ENCODE measurements around the gene IGFLR1.
A peak's percentile ranks its signal among the peaks of the same experiment; 100 is the strongest.

IGFLR1 gene, protein sequence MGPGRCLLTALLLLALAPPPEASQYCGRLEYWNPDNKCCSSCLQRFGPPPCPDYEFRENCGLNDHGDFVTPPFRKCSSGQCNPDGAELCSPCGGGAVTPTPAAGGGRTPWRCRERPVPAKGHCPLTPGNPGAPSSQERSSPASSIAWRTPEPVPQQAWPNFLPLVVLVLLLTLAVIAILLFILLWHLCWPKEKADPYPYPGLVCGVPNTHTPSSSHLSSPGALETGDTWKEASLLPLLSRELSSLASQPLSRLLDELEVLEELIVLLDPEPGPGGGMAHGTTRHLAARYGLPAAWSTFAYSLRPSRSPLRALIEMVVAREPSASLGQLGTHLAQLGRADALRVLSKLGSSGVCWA

DNA sequence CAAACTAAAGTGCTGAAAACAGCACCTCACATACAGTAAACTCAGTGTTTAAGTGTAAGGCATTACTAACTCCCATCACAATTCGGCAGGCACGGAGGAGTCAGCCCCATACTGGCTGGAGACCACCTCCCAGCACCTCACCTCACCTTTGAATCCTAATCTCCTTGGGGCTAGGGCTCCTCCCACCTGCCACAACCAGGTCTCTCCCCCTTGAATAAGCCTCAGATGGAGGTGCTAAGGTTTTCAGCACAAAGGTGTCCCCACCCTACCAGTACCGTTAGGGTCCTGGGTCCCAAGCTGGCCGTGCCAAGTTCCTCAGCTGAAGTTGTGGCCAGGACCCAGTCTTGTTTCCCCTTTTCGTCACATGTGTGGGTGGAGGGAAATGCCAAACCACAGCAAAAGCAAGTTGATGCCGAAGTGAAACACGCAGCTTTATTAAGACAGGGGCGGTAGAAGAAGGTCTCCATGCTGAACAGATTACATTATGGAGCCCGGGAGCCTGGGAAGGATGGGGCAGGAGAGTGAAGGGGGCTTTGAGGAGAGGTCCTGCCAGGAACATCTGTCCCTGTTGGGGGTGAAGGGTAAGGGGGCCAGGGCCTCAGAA lies at the start of gene IGFLR1:
IGFLR1 (minus strand) TSS at position 332 of the 604 bp plus-strand sequence. CDS start 1,272 bp downstream, outside the sequence.
- DNase-seq (ENCODE audit: low read depth in 3 of 3) = peak in 1 of 3 donors; percentile 75

DNA sequence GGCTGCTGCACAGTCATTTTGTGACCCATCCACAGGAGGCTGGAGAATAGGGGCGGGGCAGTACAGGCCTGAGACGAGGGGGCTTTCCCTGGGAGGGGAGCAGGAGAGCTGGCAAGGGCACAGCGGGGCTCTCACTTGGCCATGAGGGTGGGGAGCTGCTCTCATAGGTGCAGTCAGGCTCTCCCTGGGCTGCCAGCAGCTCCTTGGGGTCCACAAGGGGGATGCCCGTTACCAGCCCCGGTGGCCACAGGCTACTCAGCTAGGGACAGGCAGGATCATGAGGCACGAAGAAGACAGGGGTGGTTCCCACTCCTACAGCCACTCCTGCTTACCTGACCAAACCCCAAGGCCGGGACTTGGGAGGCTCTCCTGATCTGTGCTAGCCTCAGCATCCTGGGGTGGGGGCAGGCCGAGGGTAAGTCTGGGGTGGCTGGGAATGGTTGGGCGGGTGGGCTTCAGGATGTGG lies 49.6 kb upstream of the IGFLR1 start:
- DNase-seq (ENCODE audit: low read depth in 3 of 3) = no peak

DNA sequence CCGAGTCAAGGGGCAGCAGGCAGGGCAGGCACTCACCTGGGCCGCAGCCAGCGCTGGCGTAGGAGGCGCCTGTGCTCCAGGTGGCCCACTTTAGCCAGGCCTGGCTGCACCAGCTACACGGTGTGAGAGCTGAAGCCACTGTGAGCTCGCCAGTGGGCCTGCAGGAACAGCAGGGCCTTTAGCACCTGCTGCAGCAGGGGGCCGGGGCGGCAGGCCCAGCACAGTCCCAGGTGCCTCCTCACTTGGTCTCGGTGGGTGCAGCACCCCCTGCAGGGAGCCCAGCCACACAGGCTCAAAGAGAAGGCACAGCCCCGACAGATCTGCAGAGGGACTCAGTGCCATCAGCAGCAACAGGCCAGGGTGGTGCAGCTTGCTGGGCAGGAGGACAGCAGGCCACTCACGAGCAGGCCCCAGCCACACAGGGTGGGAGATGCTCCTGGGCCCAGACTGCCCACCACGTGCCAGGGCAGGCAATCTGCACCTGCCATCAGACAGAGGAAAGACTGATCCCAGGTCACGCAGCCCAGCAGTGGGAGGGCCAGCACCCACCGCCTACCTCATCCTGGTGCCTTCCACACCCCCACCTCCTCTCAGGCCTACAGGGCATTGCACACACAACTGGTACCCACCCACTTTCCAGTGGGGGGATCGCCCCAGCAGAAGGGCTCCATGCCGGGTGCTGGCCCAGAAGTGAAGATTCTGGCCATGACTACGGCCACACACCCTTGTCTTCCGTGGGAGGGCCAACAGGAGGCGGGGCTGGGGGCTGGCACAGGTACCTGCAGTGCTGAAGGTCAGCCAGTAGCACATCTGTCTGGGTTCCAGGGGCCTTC lies 48.9 kb upstream of the IGFLR1 start:
- no peak for DNase-seq (ENCODE audit: low read depth in 3 of 3)

DNA sequence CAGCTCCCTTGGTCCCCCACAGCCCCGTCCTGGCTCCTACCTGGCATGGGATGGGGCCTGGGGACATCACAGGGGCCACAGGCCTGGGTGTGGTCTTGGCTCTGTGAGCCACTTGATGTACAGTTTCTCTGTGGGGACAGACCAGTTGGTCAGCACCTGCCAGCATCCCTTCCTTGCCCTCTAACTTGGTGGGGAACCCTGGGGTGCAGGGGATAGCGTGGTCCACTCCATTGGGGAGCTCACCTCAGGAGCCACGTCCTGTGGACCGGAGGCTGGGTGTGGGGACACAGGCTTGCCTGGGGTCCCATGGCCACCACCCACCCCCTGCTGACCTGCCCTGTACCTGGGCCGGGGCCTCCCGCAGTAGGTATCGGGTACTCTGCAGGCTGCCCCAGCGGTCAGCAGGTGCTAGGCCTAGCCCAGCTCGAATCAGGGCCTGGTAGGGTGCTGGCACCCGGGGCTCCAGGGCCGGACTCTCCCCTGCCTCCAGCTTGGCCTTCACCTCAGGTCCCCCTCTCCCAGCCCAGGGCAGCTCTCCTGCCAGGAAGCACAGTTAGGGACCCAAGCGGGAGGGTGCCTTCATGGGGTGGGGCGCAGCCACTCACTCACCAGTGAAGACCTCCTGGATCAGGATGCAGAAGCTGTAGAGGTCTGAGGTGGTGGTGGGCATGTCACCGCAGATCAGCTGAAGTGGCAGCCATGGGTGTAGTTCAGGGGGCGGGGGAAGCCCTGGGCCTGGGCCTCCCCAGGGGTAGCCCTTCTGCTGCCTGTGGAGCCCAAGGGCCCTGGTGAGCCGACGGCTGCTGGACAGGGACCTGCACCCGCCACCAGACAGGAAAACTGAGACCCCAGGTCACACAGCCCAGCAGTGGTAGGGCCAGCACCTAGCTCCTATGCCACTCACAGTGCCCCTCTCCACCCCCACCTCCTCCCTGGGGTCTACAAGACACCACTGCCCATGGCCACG lies 48.0 kb upstream of the IGFLR1 start:
- no peak for DNase-seq (ENCODE audit: low read depth in 3 of 3)

DNA sequence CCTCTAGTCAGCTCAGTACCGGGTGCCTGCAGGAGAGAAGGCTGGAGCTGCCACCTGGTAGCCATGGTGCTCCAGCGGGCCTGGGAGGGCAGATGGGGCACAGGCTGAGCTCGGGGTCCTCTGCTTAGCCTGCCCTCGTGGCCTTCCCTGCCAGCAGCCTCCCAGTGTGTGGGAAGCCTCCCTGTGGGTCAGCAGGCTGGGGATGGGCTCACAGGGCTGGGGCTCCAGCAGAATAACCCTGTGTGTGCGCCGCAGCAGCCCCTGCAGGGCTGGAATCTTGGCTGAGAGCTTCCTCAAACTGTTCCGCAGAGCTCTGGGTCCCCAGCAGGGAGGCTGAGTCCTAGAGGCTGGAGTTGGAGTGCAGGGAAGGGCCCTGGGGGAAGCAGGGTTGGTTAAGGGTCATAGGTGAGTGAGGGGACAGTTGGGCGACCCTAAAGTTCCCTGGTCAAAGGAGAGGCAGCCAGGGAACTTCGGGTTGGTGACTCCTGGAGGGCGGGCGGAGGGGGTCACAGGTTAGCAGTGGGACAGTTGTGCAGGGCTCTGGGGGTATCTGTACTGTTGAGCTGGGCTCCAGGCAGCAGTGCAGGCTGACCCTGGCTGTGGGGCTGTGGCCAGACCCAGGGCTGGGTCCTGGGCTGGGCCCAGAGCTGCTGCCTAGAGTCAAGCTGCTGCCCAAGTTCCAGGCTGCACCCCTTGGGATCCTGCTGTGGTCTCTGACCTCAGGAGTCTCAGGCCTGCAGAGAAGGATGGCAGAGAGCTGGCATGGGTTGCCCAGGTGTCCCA lies 47.1 kb upstream of the IGFLR1 start:
- no peak for DNase-seq (ENCODE audit: low read depth in 3 of 3)

DNA sequence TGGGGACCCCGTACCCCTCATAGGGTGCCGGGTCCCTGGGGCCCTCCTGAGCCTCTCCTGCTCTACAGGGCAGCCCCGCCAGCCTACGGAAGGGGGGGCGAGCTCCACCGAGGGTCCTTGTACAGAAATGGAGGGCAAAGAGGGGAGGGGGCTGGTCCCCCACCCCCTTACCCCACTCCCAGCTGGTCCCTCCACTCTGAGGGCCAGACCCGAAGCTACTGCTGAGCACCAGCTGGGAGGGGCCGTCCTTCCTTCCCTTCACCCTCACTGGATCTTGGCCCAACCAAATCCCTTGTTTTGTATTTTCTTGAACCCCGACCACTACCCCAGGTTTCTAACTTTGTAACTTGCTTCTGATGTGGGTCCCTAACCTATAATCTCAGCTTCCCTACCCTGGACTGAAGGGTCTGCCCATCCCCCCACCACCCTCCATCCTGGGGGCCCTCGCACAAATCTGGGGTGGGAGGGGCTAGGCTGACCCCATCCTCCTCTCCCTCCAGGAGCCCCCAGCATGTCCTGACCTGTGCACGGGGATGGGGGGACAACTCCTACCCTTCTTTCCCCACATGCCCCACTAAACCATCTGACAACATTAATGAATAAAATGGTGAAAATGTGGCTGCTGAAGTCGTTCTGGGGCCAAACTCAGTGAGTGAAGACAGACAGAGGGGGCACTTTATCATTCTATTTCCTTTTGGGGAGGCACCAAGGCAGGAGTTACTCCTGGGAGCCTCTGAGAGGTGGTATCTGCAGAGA lies 46.1 kb upstream of the IGFLR1 start:
- no peak for DNase-seq (ENCODE audit: low read depth in 3 of 3)

DNA sequence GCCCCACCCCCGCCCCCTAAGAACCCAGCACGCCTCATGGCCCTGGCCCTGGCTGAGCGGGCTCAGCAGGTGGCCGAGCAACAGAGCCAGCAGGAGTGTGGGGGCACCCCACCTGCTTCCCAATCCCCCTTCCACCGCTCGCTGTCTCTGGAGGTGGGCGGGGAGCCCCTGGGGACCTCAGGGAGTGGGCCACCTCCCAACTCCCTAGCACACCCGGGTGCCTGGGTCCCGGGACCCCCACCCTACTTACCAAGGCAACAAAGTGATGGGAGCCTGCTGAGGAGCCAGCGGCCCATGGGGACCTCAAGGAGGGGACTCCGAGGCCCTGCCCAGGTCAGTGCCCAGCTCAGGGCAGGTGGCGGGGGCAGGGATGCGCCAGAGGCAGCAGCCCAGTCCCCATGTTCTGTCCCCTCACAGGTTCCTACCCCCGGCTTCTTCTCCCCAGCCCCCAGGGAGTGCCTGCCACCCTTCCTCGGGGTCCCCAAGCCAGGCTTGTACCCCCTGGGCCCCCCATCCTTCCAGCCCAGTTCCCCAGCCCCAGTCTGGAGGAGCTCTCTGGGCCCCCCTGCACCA lies 45.1 kb upstream of the IGFLR1 start:
- no peak for DNase-seq (ENCODE audit: low read depth in 3 of 3)

DNA sequence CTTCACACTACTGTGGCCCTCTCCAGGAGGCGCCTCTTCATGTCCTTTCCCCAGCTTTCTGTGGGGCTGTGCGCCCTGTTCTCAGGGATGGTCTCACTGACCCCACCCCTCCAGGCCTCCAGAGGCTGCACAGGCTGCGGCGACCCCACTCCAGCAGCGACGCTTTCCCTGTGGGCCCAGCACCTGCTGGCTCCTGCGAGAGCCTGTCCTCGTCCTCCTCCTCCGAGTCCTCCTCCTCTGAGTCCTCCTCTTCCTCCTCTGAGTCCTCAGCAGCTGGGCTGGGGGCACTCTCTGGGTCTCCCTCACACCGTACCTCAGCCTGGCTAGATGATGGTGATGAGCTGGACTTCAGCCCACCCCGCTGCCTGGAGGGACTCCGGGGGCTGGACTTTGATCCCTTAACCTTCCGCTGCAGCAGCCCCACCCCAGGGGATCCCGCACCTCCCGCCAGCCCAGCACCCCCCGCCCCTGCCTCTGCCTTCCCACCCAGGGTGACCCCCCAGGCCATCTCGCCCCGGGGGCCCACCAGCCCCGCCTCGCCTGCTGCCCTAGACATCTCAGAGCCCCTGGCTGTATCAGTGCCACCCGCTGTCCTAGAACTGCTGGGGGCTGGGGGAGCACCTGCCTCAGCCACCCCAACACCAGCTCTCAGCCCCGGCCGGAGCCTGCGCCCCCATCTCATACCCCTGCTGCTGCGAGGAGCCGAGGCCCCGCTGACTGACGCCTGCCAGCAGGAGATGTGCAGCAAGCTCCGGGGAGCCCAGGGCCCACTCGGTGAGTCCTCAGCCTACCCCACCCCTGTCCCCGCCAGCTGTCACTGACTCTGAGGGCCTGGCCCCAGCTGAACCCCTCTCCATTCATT lies 44.3 kb upstream of the IGFLR1 start:
- no peak for DNase-seq (ENCODE audit: low read depth in 3 of 3)

DNA sequence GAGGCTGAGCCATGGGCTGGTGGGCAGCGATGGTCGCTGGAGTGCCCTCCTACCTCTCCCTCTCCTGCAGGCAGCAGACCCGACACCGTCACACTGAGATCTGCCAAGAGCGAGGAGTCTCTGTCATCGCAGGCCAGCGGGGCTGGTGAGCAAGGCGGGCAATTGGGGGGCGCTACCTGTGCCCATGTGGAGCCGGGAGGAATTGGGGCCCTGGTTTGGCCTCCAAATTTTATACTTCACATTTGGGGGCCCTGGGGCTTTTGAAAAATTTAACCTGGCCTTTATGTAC lies 43.0 kb upstream of the IGFLR1 start:
- no peak for DNase-seq (ENCODE audit: low read depth in 3 of 3)

DNA sequence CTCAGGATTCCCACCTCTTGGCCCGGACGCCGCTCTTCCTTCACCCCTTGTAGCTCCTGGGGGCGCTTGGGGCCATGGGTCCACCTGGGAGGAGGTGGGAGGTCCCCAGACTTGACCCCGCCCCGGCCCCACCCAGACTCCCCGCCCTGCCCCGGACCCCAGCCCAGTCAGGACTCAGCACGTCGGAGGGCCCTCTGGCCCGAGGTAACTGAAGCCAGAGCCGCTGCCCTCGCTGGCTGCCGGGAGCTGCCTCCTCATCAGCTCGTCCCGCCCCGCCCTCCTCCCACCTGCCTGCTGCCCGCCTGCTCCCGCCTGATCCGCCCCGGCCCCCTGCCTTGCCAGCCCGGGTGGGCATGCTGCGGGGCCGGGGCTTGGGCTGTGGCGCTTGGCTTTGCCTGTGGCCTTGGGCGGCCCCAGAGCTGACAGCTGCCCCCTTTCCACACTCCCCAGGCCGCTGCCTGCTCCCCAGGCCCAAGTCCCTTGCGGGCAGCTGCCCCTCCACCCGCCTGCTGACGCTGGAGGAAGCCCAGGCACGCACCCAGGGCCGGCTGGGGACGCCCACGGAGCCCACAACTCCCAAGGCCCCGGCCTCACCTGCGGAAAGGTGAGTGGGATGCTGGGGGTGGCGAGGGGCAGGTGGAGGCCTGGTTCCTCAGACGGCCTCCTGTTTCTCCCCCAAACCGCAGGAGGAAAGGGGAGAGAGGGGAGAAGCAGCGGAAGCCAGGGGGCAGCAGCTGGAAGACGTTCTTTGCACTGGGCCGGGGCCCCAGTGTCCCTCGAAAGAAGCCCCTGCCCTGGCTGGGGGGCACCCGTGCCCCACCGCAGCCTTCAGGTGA lies 42.5 kb upstream of the IGFLR1 start:
- no peak for DNase-seq (ENCODE audit: low read depth in 3 of 3)

DNA sequence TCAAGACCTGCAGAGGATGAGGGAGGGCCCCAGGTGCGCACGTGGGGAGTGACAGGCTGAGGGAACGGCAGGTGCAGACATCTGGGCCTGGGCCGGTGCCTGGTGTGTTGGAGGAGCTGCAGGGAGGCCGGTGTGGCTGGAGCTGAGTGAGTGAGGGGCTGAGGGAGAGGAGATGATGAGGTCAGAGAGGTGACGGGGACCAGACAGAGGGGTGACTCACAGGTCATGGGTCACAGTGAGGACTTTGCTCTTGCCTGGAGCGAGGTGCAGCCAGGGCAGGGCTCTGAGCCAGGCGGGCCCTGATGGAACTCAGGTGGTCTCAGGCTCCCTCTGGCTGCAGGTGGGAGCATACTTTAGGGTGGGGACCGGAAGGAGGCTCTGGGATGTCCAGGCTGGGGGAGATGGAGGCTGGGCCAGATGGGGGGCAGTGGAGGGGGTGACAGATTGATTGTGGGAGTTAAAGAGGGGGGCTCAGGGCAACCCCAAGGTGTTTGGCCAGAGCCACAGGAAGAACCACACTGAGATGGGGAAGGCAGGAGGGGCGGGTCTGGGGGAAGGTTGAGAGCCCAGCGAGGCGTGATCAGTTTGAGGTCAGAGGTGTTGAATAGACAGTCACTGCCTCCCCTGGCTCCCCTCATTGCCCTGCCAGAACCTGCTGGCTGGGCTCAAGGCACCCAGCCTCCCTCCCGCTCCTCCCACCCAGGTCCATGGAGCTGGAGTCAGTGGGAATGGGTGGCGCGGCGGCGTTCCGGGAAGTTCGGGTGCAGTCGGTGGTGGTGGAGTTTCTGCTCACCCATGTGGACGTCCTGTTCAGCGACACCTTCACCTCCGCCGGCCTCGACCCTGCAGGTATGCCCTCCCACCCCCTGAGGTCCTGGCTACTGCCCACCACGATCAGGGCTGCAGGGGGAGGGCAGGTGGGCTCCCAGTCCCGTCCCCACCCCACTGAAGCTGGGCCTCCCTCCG lies 41.5 kb upstream of the IGFLR1 start:
- DNase-seq (ENCODE audit: low read depth in 3 of 3) = no peak

DNA sequence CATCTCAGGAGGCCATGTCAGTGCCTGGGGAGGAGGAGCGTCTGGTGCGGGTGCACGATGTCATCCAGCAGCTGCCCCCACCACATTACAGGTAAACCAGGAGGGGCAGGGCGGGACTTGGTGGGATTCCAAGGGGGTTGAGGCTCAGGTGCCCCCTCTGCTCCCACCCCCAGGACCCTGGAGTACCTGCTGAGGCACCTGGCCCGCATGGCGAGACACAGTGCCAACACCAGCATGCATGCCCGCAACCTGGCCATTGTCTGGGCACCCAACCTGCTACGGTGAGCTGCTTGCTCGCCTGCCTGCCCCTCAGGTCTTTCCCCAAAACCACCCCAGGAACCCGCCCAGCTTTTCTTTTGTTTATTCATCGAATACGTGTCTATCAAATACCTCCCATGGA lies 40.3 kb upstream of the IGFLR1 start:
- no peak for DNase-seq (ENCODE audit: low read depth in 3 of 3)

DNA sequence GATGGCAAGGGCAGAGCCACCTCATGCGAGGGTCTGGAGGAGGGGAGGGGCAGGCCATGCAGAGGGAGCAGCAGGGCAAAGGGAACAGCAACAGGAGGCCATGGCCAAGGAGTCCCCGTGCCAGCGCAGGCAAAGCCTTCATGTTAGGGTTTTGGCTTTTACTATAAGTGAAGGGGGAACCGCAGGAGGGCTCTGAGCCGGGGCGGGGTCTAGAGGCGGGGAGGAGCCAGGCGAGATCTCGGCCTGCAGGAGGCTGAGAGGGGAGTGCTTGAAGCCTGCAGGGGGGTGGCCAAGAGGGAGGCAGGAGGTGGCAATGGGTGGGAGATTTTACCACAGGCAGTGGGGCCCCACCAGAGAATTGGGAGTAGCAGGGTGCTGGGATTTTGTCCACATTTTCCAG lies 39.4 kb upstream of the IGFLR1 start:
- DNase-seq (ENCODE audit: low read depth in 3 of 3) = no peak

DNA sequence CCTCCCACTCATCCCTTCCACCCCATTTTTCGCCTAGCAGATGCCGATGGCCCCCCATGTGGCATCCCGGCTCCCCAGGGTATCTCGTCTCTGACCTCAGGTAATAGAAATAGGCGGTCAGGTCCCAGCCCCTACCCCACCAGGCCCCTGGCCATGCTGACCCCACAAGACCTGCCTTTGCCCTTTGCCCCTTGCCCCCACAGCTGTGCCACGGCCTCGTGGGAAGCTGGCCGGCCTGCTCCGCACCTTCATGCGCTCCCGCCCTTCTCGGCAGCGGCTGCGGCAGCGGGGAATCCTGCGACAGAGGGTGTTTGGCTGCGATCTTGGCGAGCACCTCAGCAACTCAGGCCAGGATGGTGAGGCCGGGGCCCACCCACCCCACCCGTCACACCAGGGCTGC lies 38.5 kb upstream of the IGFLR1 start:
- no peak for DNase-seq (ENCODE audit: low read depth in 3 of 3)

DNA sequence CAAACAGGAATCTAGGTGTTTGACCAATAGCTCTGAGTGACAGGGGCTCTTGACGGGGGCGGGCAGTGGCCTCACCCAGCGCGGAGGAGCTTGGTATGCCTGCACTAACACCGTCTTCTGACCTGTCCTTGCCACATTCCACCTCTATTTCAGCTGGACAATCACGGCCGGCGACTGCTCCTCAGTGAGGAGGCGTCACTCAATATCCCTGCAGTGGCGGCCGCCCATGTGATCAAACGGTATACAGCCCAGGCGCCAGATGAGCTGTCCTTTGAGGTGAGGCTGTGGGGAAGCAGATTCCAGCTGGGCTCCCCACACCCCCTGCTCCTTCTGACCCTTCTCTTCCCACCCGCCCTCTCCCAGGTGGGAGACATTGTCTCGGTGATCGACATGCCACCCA lies 37.8 kb upstream of the IGFLR1 start:
- DNase-seq (ENCODE audit: low read depth in 3 of 3) = no peak

DNA sequence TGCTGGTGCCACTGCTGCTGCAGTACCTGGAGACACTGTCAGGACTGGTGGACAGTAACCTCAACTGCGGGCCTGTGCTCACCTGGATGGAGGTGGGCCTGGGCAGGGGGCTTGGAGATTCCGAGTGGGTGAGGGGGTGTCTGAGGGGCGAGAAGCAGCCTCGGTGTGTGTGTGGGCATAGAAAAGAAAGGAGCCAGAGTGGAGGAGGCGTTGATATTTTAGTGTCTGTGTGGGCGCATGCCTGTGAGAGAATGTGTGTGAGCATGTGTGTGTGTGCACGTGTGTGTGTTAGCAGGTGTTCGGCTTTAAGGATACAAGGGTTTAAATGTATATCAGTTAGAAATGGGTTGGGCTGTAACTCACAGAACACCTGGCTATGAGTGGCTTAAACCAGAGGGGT lies 36.8 kb upstream of the IGFLR1 start:
- no peak for DNase-seq (ENCODE audit: low read depth in 3 of 3)

DNA sequence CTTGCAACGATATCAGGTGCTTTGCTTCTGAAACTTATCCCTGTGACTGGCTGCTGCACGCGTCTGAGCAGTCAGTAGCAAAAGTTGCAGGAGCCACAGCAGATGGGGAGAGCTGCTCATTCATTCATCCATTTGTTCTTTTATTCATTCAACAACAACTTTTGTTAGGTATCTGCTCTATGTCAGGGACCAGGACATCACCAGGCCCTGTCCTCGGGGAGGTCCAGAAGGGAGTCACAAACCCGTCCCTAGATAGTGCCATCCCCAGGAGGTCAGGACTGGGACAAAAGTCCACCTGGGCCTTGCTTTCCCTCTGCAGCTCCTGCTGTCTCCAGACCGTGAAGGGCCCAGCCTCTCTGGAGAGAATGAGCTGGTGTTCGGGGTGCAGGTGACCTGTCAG lies 35.7 kb upstream of the IGFLR1 start:
- no peak for DNase-seq (ENCODE audit: low read depth in 3 of 3)

Measured in stimulated activated CD4-positive, alpha-beta T cell treated with anti-CD3 and anti-CD28 coated beads, TNF-alpha, amount 100 ng/mL, for 48 hours (primary cell).